Right lobe of liver (tissue), 6 donors: ENCODE data around the gene RNF25. TPM values are rescaled to one million over a fixed set of nuclear protein-coding genes. Genes with fewer than 3 reads are reported as not detected.
A peak's percentile ranks its signal among the peaks of the same experiment; 100 is the strongest.
"Not testable (repeated sequence)": the region's sequence is repeated elsewhere in the genome, so short reads cannot be mapped to it uniquely, and the experiment has no call there.

Source experiments
- ATAC-seq, 4 donors: fragments of 200-7000 bp; cut with Tn5 transposase; one replicate each; pipeline ENCODE4 v1.9.1; 2020; ENCODE audit warnings: mild to moderate bottlenecking in 4 of 4, moderate library complexity in 4 of 4
- DNase-seq, 3 donors: peaks; one replicate each; pipeline ENCODE4 v3.0.0-alpha.2; 2020
- H3K27ac ChIP-seq, 3 donors: fragments of 200-600 bp; one replicate each; pipeline ENCODE4 v1.8.0; 2022
- H3K27me3 ChIP-seq, 2 donors: fragments of 200-600 bp; one replicate each; pipeline ENCODE4 v1.8.0; 2022
- H3K36me3 ChIP-seq, 4 donors: fragments of 200-600 bp; sonication (generic) in 1 of 4; one replicate each; pipeline versions ENCODE4 v1.5.1 to v1.8.0; 2017 to 2022; ENCODE audit warnings: control low read depth in 1 of 4
- H3K4me1 ChIP-seq, 4 donors: fragments of 200-600 bp; sonication (generic) in 1 of 4; one replicate each; pipeline versions ENCODE4 v1.5.1 to v1.8.0; 2017 to 2022; ENCODE audit warnings: control low read depth in 1 of 4
- H3K4me3 ChIP-seq, 3 donors: fragments of 200-600 bp; one replicate each; pipeline ENCODE4 v1.8.0; 2022
- H3K9me3 ChIP-seq, 4 donors: fragments of 200-600 bp; sonication (generic) in 1 of 4; one replicate each; pipeline versions ENCODE4 v1.5.1 to v1.8.0; 2017 to 2022; ENCODE audit warnings: control low read depth in 1 of 4
- CTCF ChIP-seq, 4 donors: fragments of 200-600 bp in 3 of 4; fragments of 450-650 bp in 1 of 4; IDR thresholded peaks; one replicate each; pipeline versions ENCODE4 v1.5.1 to v1.8.0; 2016 to 2022; ENCODE audit warnings: antibody characterized with exemption in 4 of 4, mild to moderate bottlenecking in 2 of 4
- POLR2A ChIP-seq: fragments of 450-650 bp; IDR thresholded peaks from one replicate; pipeline ENCODE4 v1.6.1; 2017; ENCODE audit warnings: antibody characterized with exemption, mild to moderate bottlenecking
- WGBS: methylation state at CpG from one replicate; pipeline ENCODE4 v1.1.6; 2018; ENCODE audit warnings: low coverage, low lambda C conversion rate; ENCODE audit not compliant: insufficient coverage; ENCODE audit errors: missing lambda C conversion rate; 5-methylcytosine and 5-hydroxymethylcytosine counted together
- intact Hi-C, 2 donors: fragments of 100-400 bp; cut with DNase I; formaldehyde crosslinking; loops; one replicate each; pipeline versions ENCODE4 v1.11.2 to v1.14.1; 2022
- total RNA-seq, 6 experiments: library from RNA; depleted of rRNA in 2 of 6; stranded (reverse); fragments of >200 nt in 2 of 6; fragmentation: NEBNext Ultra II Directional in 3 of 6; extraction: Animal tissue kit (Norgen Biotek cat#: 25700) in 3 of 6; gene quantifications; one replicate each; pipeline versions ENCODE4 v1.1.0 to v1.2.4, GENCODE V29; 2016 to 2023
- donor health status: DM: no; HTN: yes; CAD: no.
- donor health status: DM: no; HTN: no; CAD: no.
- donor health status: DM: no; HTN: no; CAD: no.
- donor health status: DM: no; HTN: yes; CAD: no.
- donor health status: DM: no; HTN: yes; CAD: no.

RNF25 gene
- total RNA-seq, 6 experiments from 2014 or later, result 7.7 to 11.1 (median 9.1) TPM

DNA sequence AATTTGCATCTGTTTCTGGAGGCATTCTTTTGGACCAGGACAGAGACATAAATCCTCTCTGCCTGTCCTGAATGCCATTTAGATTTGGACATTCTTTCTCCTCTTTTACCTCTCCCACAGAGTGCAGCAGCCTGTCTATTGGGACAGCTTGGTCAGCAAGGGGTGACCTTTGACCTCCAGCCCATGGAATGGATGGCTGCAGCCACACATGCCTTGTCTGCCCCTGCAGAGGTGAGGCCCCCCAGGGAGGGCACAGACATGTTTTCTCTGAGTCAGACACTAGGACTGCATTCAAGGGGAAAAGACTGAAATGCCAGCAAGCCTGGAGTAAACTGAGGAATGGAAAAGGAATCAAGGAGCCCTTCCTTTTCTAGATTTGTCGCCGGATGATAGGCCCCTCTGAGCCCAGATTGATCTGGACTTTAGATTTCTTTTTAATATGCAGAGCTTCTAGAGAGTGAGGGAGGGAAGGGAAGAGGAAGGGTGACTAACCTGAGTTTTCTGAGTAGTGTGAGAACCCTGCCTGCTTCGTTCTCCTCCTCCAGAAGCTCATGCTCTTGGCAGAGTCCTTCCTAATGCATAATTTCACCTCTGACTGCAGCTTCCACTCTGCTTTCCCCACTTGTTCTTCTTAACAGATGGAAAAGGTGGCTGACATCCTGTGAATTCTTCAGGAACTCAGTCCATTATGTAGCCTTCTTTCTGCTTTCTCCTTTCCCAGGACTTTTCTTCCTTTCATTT, 22.8 kb upstream of the RNF25 start:
- no peaks in the 10 kb centered on the region for H3K4me1 ChIP-seq
- H3K4me3 ChIP-seq, result no peak overlapping the region
- no peaks in the 10 kb centered on the region for H3K27me3 ChIP-seq
- no peaks in the 10 kb centered on the region for H3K9me3 ChIP-seq
- intact Hi-C loops, result no loop called here
- WGBS, result 90% methylated on average over 2 of the region's 3 CpGs
- H3K27ac ChIP-seq, result no peak overlapping the region
- peaks cover 0 to 25% (median 0%) of the 10 kb centered on the region in 4 donors for H3K36me3 ChIP-seq
- no peak for DNase-seq
- TF ChIP-seq POLR2A (no peak), CTCF (IDR thresholded peaks at IDR 0.05) (no peak)
- ATAC-seq, result no peak

GRCh38 chr2:218691234-218691633, 19.4 kb upstream of the RNF25 start:
- H3K4me3 ChIP-seq, result no peak overlapping the region
- H3K27ac ChIP-seq, result no peak overlapping the region
- no peak for TF ChIP-seq POLR2A
- no peak for TF ChIP-seq CTCF (IDR thresholded peaks at IDR 0.05)
- H3K27me3 ChIP-seq, result no peaks in the 10 kb centered on the region
- no peaks in the 10 kb centered on the region for H3K9me3 ChIP-seq
- intact Hi-C loops, result no loop called here
- peaks cover 0 to 25% (median 0%) of the 10 kb centered on the region in 4 donors for H3K36me3 ChIP-seq
- DNase-seq (no peak), ATAC-seq (no peak)
- H3K4me1 ChIP-seq, result no peaks in the 10 kb centered on the region

- H3K4me3 ChIP-seq, H3K9me3 ChIP-seq, H3K27me3 ChIP-seq, H3K4me1 ChIP-seq, intact Hi-C loops, H3K27ac ChIP-seq: not testable (repeated sequence)
- 19% methylated on average over 5 of the region's 5 CpGs for WGBS
- H3K36me3 ChIP-seq, result peaks cover 0 to 20% (median 0%) of the 10 kb centered on the region in 4 donors
- ATAC-seq (peak; percentile 97 to 99 (median 98)), DNase-seq (peak in 1 of 3 donors; percentile 63)
- TF ChIP-seq CTCF (IDR thresholded peaks at IDR 0.05), result peak; percentile 80 to 90 (median 82)
Observed at GRCh38 chr2:218687400-218688060, 15.7 kb upstream of the RNF25 start.

DNA sequence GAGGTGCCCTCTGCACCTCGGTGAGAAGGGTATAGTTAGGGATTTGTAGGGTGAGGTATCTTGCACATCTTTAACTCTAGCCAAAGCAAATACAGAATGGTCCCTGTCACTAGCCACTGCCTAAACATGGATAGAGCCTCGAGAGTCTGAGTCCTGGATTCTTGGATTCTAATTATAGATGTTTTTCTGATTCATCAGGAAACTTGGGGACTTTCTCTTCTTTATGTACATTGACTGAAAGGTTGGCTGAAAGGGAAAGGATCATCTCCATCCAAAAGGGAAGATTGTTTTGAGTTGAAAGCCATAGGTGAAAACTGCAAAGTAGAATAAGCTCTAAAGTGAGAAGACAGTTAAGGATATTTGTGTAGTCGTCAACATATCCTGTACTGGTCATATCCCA, 8.3 kb upstream of the RNF25 start:
- Histone ChIP-seq H3K27me3 (no peaks in the 10 kb centered on the region), H3K27ac (no peak overlapping the region), H3K4me3 (no peak overlapping the region), H3K4me1 (no peaks in the 10 kb centered on the region), H3K36me3 (peaks cover 0 to 19% (median 1%) of the 10 kb centered on the region in 4 donors), H3K9me3 (no peaks in the 10 kb centered on the region)
- DNase-seq (no peak), ATAC-seq (no peak)
- no peak for TF ChIP-seq POLR2A
- TF ChIP-seq CTCF (IDR thresholded peaks at IDR 0.05), result no peak
- intact Hi-C loops, result no loop called here
- WGBS, result 53% methylated on average over 2 of the region's 3 CpGs
